SJCRH30 (cell line): ENCODE results near the gene SENP1. TPM values are rescaled to one million over a fixed set of nuclear protein-coding genes. Genes with fewer than 3 reads are reported as not detected.
"Not testable (repeated sequence)": the region's sequence is repeated elsewhere in the genome, so short reads cannot be mapped to it uniquely, and the experiment has no call there.

Experiments used
- DNase-seq, 2 experiments: peaks; one replicate each; pipeline ENCODE4 v3.0.0-alpha.2; 2015 to 2020
- H3K27ac ChIP-seq: fragments of 250-450 bp; sonication (Bioruptor Pico); 2 replicates; pipeline ENCODE4 v1.5.1; 2020; ENCODE audit warnings: mild to moderate bottlenecking, moderate library complexity
- H3K27me3 ChIP-seq: fragments of 250-450 bp; sonication (Bioruptor Pico); 2 replicates; pipeline ENCODE4 v1.5.1; 2020; ENCODE audit warnings: mild to moderate bottlenecking, moderate library complexity
- H3K36me3 ChIP-seq: fragments of 250-450 bp; sonication (Bioruptor Pico); 2 replicates; pipeline ENCODE4 v1.5.1; 2020; ENCODE audit warnings: mild to moderate bottlenecking, moderate library complexity
- H3K4me1 ChIP-seq: fragments of 250-450 bp; sonication (Bioruptor Pico); 2 replicates; pipeline ENCODE4 v1.5.1; 2020; ENCODE audit warnings: mild to moderate bottlenecking, moderate library complexity
- H3K4me3 ChIP-seq: fragments of 250-450 bp; sonication (Bioruptor Pico); 2 replicates; pipeline ENCODE4 v1.5.1; 2020; ENCODE audit warnings: mild to moderate bottlenecking, moderate library complexity
- H3K9me3 ChIP-seq: fragments of 250-450 bp; sonication (Bioruptor Pico); replicated peaks from 2 replicates; pipeline ENCODE4 v1.5.1; 2020; ENCODE audit warnings: mild to moderate bottlenecking, moderate library complexity
- total RNA-seq: library from RNA; depleted of rRNA; stranded (reverse); fragments of >200 nt; shearing (Covaris generic); gene quantifications from 2 replicates; pipeline ENCODE4 v1.2.3, GENCODE V29; 2014

SENP1 gene
- total RNA-seq, 1 experiment from 2014 or later: 53.6 TPM

DNA sequence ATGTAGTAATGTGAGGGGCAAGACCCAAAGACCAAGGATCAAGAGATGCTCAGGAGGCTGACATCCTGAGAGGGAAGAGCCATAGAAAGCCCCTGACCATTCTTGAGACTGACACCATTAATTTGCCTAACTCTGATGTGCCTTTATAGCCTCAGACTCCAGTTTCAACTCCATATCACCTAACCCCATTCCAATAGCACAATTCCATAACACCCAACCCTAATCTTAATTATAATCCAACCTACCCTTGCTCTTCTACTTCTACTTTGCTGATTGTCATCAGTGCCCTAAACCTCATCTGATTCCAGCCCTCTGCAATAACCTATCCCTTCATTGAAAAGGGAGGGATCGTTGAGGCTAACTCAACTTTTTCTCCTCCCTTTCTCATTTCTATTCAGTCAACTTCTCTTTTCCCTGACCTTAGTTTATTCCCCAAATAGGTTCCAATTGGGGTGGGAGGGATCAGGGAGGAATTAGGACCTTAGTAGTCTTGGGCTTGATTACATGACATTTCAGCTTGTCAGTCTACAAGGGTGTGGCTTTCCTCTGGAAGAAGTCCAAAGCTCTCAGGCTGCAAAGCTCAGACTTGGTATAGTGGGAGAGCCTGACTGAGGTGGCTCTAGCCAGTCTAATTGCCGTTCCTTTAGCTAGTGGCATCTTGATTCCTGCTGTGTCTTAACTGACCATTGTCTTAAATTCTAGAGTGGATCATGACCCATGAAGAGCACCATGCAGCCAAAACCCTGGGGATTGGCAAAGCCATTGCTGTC is 16.4 kb upstream of the SENP1 start:
- Histone ChIP-seq H3K9me3 (no peaks in the 10 kb centered on the region), H3K27me3 (peaks cover 6% of the 10 kb centered on the region; the same call in 1 of the 2 replicates), H3K27ac (no peak overlapping the region), H3K4me1 (peaks cover 5% of the 10 kb centered on the region; the same call in 1 of the 2 replicates), H3K4me3 (no peak overlapping the region), H3K36me3 (peaks cover 4% of the 10 kb centered on the region; the same call in 1 of the 2 replicates)
- no peak for DNase-seq

- Histone ChIP-seq H3K4me3 (no peak overlapping the region), H3K9me3 (no peaks in the 10 kb centered on the region), H3K36me3 (no peaks in the 10 kb centered on the region), H3K27me3 (peaks cover 11% of the 10 kb centered on the region), H3K4me1 (peaks cover 5% of the 10 kb centered on the region; the same call in 1 of the 2 replicates), H3K27ac (no peak overlapping the region)
- DNase-seq: no peak
Measured at GRCh38 chr12:48121522-48121921, 15.6 kb upstream of the SENP1 start.

DNA sequence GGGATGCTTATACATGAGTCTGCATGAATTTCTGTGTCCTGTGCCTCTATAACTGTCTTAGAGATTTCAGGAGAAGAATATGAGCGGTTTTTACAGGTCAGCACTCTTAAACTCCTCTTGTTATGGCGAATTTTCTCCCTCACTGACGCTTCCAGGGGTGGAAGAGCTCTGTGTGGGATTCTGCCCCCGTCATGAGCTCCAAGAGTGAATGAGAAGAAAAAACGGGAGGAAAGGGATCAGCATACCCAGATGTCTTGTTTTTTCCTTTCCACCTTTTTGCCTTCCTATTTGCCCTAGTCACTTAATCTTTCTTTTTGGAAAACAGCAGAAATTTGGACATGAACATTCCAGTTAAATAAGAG is 13.9 kb upstream of the SENP1 start:
- peaks cover 5% of the 10 kb centered on the region; the same call in 1 of the 2 replicates for H3K4me1 ChIP-seq
- no peaks in the 10 kb centered on the region for H3K36me3 ChIP-seq
- H3K27me3 ChIP-seq: peaks cover 12% of the 10 kb centered on the region
- peak overlapping the region; percentile 22; the same call in 1 of the 2 replicates for H3K27ac ChIP-seq
- peak overlapping the region; percentile 83 for H3K4me3 ChIP-seq
- no peaks in the 10 kb centered on the region for H3K9me3 ChIP-seq
- no peak for DNase-seq

GRCh38 chr12:48119078-48119833 is 13.4 kb upstream of the SENP1 start, which contains the start of gene PFKM:
PFKM (plus strand) TSS chr12:48119364; CDS start chr12:48122775, 3,411 bp downstream.
- peak within 1 kb of the TSS; percentile 83 for H3K4me3 ChIP-seq
- no peaks in the 10 kb centered on the region for H3K9me3 ChIP-seq
- DNase-seq: peak; percentile 92 to 95

DNA sequence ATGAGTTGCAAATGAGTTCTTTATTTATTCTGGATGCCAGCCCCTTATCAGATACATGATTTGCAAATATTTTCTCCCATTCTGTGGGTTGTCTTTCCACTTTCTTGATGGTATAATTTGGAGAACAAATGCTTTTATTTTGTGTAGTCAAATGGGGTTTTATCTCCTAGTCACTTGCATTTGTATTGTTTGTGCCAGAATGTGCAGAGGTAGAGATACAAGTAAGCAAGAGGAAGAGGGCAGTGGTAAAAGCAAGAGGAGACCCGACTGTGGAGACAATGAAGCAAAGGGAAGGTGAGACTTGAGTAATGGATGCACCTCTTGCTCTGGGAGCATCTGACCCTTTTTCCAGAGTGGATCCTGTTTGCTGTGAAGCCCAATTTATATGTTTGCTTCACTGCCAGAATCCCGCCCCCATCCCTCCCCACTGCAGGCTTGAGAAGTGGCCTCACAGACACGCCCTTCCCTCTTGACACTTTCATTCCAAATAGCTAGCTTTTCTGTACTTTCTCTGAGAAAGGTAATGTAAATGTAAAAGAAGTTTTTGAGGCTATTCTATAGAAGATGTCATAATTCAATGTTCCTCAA is 12.5 kb upstream of the SENP1 start:
- Histone ChIP-seq H3K9me3 (no peaks in the 10 kb centered on the region), H3K27ac (no peak overlapping the region), H3K27me3 (peaks cover 12% of the 10 kb centered on the region), H3K4me3 (peak overlapping the region; percentile 83), H3K4me1 (peaks cover 5% of the 10 kb centered on the region; the same call in 1 of the 2 replicates), H3K36me3 (no peaks in the 10 kb centered on the region)
- peak in 1 of 2 experiments; percentile 22 for DNase-seq

More at GRCh38 chr12:48119078-48119833, 13.4 kb upstream of the SENP1 start, which contains the start of gene PFKM:
- Histone ChIP-seq H3K27ac (peak within 1 kb of the TSS; percentile 22; the same call in 1 of the 2 replicates), H3K36me3 (no peaks in the 10 kb centered on the region), H3K4me1 (peaks cover 5% of the 10 kb centered on the region; the same call in 1 of the 2 replicates), H3K27me3 (peaks cover 12% of the 10 kb centered on the region)

- H3K4me1 ChIP-seq: peaks cover 5% of the 10 kb centered on the region; the same call in 1 of the 2 replicates
Measured at GRCh38 chr12:48115957-48116356, 10.1 kb upstream of the SENP1 start.

GRCh38 chr12:48111312-48111693 is 5.4 kb upstream of the SENP1 start:
- not testable (repeated sequence) for H3K4me1 ChIP-seq, H3K4me3 ChIP-seq, DNase-seq, H3K9me3 ChIP-seq, H3K36me3 ChIP-seq, H3K27me3 ChIP-seq, H3K27ac ChIP-seq

More at GRCh38 chr12:48115957-48116356, 10.1 kb upstream of the SENP1 start:
- DNase-seq: no peak
- H3K36me3 ChIP-seq: no peaks in the 10 kb centered on the region
- H3K4me3 ChIP-seq: no peak overlapping the region
- no peaks in the 10 kb centered on the region for H3K9me3 ChIP-seq
- H3K27me3 ChIP-seq: peaks cover 12% of the 10 kb centered on the region
- H3K27ac ChIP-seq: no peak overlapping the region

DNA sequence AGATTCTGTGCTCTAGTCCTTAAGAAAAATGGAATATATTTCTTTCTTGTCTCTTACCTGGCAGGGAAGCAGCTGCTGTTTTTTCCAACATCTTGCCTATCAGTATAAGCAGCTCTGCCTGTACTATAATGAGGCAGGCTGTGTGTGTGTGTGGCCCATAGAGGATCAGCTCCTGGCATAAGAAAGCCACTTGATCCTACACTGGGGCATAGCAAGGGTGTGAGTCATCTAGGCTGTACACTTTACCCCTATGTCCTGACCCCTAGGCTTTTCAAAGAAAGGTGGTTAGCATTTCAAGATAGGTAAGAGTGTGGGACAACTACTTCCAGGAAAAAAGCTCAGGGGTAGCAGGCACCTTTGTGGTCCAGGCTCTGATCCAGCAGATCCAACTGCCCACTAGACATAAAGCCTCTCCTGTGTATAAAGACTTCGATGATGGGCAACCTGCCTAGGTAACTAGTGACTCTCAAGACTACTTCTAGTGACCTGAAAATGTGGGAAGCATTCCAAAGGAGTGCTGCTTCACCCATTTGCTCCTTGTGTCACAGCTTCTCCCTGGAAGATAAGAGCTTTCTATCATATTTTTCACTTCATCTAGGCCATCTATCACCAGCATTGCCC is 4.9 kb upstream of the SENP1 start:
- Histone ChIP-seq H3K4me1 (0 out of 2 replicates have a peak, but pooled peaks cover 2% of the 10 kb centered on the region), H3K27ac (no peak overlapping the region), H3K4me3 (no peak overlapping the region), H3K36me3 (no peaks in the 10 kb centered on the region), H3K9me3 (no peaks in the 10 kb centered on the region), H3K27me3 (no peaks in the 10 kb centered on the region)
- DNase-seq: no peak

GRCh38 chr12:48109424-48109823 is 3.5 kb upstream of the SENP1 start:
- Histone ChIP-seq H3K9me3 (no peaks in the 10 kb centered on the region), H3K27ac (no peak overlapping the region), H3K4me3 (no peak overlapping the region), H3K27me3 (no peaks in the 10 kb centered on the region), H3K4me1 (peaks cover 6% of the 10 kb centered on the region; the same call in 1 of the 2 replicates), H3K36me3 (no peaks in the 10 kb centered on the region)
- DNase-seq: no peak

- no peak for DNase-seq
- Histone ChIP-seq H3K9me3 (no peaks in the 10 kb centered on the region), H3K27ac (peak overlapping the region; percentile 92), H3K4me1 (peaks cover 7% of the 10 kb centered on the region; the same call in 1 of the 2 replicates), H3K4me3 (peak overlapping the region; percentile 87), H3K36me3 (no peaks in the 10 kb centered on the region), H3K27me3 (no peaks in the 10 kb centered on the region)
Measured at GRCh38 chr12:48106681-48107613, 1.1 kb upstream of the SENP1 start.

- DNase-seq: no peak
- peaks cover 7% of the 10 kb centered on the region; the same call in 1 of the 2 replicates for H3K4me1 ChIP-seq
Measured at GRCh38 chr12:48105321-48105866, 485 bp downstream of the SENP1 start.

GRCh38 chr12:48104531-48104930 is 1.3 kb downstream of the SENP1 start:
- H3K4me3 ChIP-seq: peak overlapping the region; percentile 87
- H3K9me3 ChIP-seq: no peaks in the 10 kb centered on the region
- H3K4me1 ChIP-seq: peaks cover 7% of the 10 kb centered on the region; the same call in 1 of the 2 replicates
- H3K36me3 ChIP-seq: peaks cover 3% of the 10 kb centered on the region; the same call in 1 of the 2 replicates
- no peaks in the 10 kb centered on the region for H3K27me3 ChIP-seq
- H3K27ac ChIP-seq: no peak overlapping the region
- DNase-seq: no peak

More at GRCh38 chr12:48105321-48105866, 485 bp downstream of the SENP1 start:
- H3K4me3 ChIP-seq: peak overlapping the region; percentile 87
- H3K27ac ChIP-seq: peak overlapping the region; percentile 92
- no peaks in the 10 kb centered on the region for H3K27me3 ChIP-seq
- H3K36me3 ChIP-seq: no peaks in the 10 kb centered on the region
- no peaks in the 10 kb centered on the region for H3K9me3 ChIP-seq

GRCh38 chr12:48092611-48093010 is 13.3 kb downstream of the SENP1 start:
- Histone ChIP-seq H3K4me3 (no peak overlapping the region), H3K4me1 (no peaks in the 10 kb centered on the region), H3K36me3 (peaks cover 56% of the 10 kb centered on the region), H3K27me3 (no peaks in the 10 kb centered on the region), H3K9me3 (no peaks in the 10 kb centered on the region), H3K27ac (no peak overlapping the region)
- no peak for DNase-seq
